Gastroesophageal sphincter (tissue), 4 donors: ENCODE data around the gene PCID2. TPM values are rescaled to one million over a fixed set of nuclear protein-coding genes. Genes with fewer than 3 reads are reported as not detected.

Experiments used
- ATAC-seq: fragments of 150-250 bp; one replicate; pipeline ENCODE4 v1.9.1; 2016; ENCODE audit warnings: mild to moderate bottlenecking, moderate library complexity
- H3K27ac ChIP-seq, 4 donors: fragments of 200-600 bp; sonication (generic) in 3 of 4; 1 replicate in 3 of 4; 2 replicates in 1 of 4; pipeline ENCODE4 v1.5.1; 2016 to 2019
- H3K27me3 ChIP-seq: fragments of 200-600 bp; sonication (generic); one replicate; pipeline ENCODE4 v1.5.1; 2019
- H3K36me3 ChIP-seq, 2 donors: fragments of 200-600 bp; sonication (generic); one replicate each; pipeline ENCODE4 v1.5.1; 2019; ENCODE audit warnings: control low read depth in 1 of 2
- H3K4me1 ChIP-seq, 3 donors: fragments of 200-600 bp; sonication (generic); 1 replicate in 2 of 3; 2 replicates in 1 of 3; pipeline ENCODE4 v1.5.1; 2016 to 2019; ENCODE audit warnings: control low read depth in 2 of 3
- H3K4me3 ChIP-seq, 2 donors: fragments of 200-600 bp; sonication (generic); one replicate each; pipeline ENCODE4 v1.5.1; 2019; ENCODE audit warnings: mild to moderate bottlenecking in 1 of 2, moderate library complexity in 1 of 2
- H3K9me3 ChIP-seq, 3 donors: fragments of 200-600 bp; sonication (generic); one replicate each; pipeline ENCODE4 v1.5.1; 2017 to 2019; ENCODE audit warnings: control low read depth in 2 of 3
- CTCF ChIP-seq, 4 experiments: fragments of 200-600 bp in 2 of 4; fragments of 450-650 bp in 2 of 4; sonication (generic) in 1 of 4; IDR thresholded peaks; one replicate each; pipeline ENCODE4 v1.5.1; 2017 to 2019; ENCODE audit warnings: antibody characterized with exemption in 4 of 4, mild to moderate bottlenecking in 2 of 4, moderate library complexity in 2 of 4
- EP300 ChIP-seq: sonication (generic); formaldehyde crosslinking; IDR thresholded peaks from one replicate; pipeline ENCODE4 v1.6.1; 2017; ENCODE audit warnings: antibody characterized with exemption, mild to moderate bottlenecking
- POLR2A ChIP-seq, 2 donors: fragments of 450-650 bp; IDR thresholded peaks; one replicate each; pipeline ENCODE4 v1.6.1; 2017; ENCODE audit warnings: antibody characterized with exemption in 2 of 2, mild to moderate bottlenecking in 2 of 2, moderate library complexity in 1 of 2
- POLR2AphosphoS5 ChIP-seq: sonication (generic); formaldehyde crosslinking; IDR thresholded peaks from one replicate; pipeline ENCODE4 v1.6.1; 2017; ENCODE audit warnings: antibody characterized with exemption
- WGBS, 2 donors: methylation state at CpG; one replicate each; pipeline ENCODE4 v1.1.5; 2018; ENCODE audit warnings: low coverage in 1 of 2; 5-methylcytosine and 5-hydroxymethylcytosine counted together
- total RNA-seq, 4 donors: library from RNA; depleted of rRNA; stranded (reverse); fragments of >200 nt; gene quantifications; one replicate each; pipeline ENCODE4 v1.1.0, GENCODE V29; 2016

PCID2 gene
- total RNA-seq, 4 donors from 2014 or later: 43.7 to 76.0 (median 48.8) TPM

GRCh38 chr13:113179374-113180230, 28.9 kb downstream of the PCID2 start:
- no peak overlapping the region for H3K27ac ChIP-seq
- 75 to 92% methylated on average over 5 to 12 of the region's 28 CpGs for WGBS, 2 donors
- no peak overlapping the region for H3K4me3 ChIP-seq
- ATAC-seq: no peak
- no peaks in the 10 kb centered on the region for H3K4me1 ChIP-seq
- TF ChIP-seq CTCF (IDR thresholded peaks at IDR 0.05) (no peak), POLR2AphosphoS5 (no peak)
- H3K27me3 ChIP-seq: no peaks in the 10 kb centered on the region
- peaks cover 3 to 100% of the 10 kb centered on the region in 2 donors for H3K36me3 ChIP-seq
- H3K9me3 ChIP-seq: no peaks in the 10 kb centered on the region

- Histone ChIP-seq H3K9me3 (no peaks in the 10 kb centered on the region), H3K4me3 (no peak overlapping the region), H3K27me3 (no peaks in the 10 kb centered on the region), H3K4me1 (no peaks in the 10 kb centered on the region), H3K27ac (peak overlapping the region in 2 of 4 donors; percentile 21 to 34), H3K36me3 (peaks cover 3 to 100% of the 10 kb centered on the region in 2 donors)
- 67 to 75% methylated on average over 1 to 3 of the region's 3 CpGs for WGBS, 2 donors
- no peak for ATAC-seq
- TF ChIP-seq POLR2AphosphoS5 (no peak), CTCF (IDR thresholded peaks at IDR 0.05) (no peak), EP300 (no peak), POLR2A (IDR thresholded peaks at IDR 0.05) (no peak)
Observed at GRCh38 chr13:113178896-113179167, 29.6 kb downstream of the PCID2 start.

- WGBS, 2 donors: 56 to 69% methylated on average over 20 to 21 of the region's 25 CpGs
- Histone ChIP-seq H3K4me3 (no peak overlapping the region), H3K4me1 (no peaks in the 10 kb centered on the region), H3K27me3 (no peaks in the 10 kb centered on the region), H3K36me3 (peaks cover under 1 to 98% of the 10 kb centered on the region in 2 donors), H3K27ac (peak overlapping the region in 2 of 4 donors; percentile 21 to 34), H3K9me3 (no peaks in the 10 kb centered on the region)
- no peak for TF ChIP-seq EP300
- no peak for TF ChIP-seq CTCF (IDR thresholded peaks at IDR 0.05)
- no peak for TF ChIP-seq POLR2AphosphoS5
- TF ChIP-seq POLR2A (IDR thresholded peaks at IDR 0.05): no peak
- ATAC-seq: no peak
Observed at GRCh38 chr13:113178070-113178895, 30.2 kb downstream of the PCID2 start.

- Histone ChIP-seq H3K36me3 (peaks cover 0 to 98% of the 10 kb centered on the region in 2 donors), H3K4me1 (no peaks in the 10 kb centered on the region), H3K4me3 (no peak overlapping the region), H3K27me3 (no peaks in the 10 kb centered on the region), H3K9me3 (no peaks in the 10 kb centered on the region), H3K27ac (no peak overlapping the region)
- TF ChIP-seq POLR2AphosphoS5 (no peak), CTCF (IDR thresholded peaks at IDR 0.05) (no peak), POLR2A (IDR thresholded peaks at IDR 0.05) (no peak), EP300 (no peak)
- 94 to 95% methylated on average over 4 to 11 of the region's 14 CpGs for WGBS, 2 donors
- ATAC-seq: no peak
Observed at GRCh38 chr13:113176822-113177221, 31.6 kb downstream of the PCID2 start.
